Stimulated activated CD8-positive, alpha-beta memory T cell treated with anti-CD3 and anti-CD28 coated beads, Interleukin-4, amount 100 ng/mL, for 24 hours (primary cell): Measurements from ENCODE around the gene B3GALNT1.
"Not testable (repeated sequence)": the region's sequence is repeated elsewhere in the genome, so short reads cannot be mapped to it uniquely, and the experiment has no call there.

Experiments used
- DNase-seq: peaks from one replicate; pipeline ENCODE4 v3.0.0-alpha.2; 2020; ENCODE audit warnings: low read depth

B3GALNT1 gene

DNA sequence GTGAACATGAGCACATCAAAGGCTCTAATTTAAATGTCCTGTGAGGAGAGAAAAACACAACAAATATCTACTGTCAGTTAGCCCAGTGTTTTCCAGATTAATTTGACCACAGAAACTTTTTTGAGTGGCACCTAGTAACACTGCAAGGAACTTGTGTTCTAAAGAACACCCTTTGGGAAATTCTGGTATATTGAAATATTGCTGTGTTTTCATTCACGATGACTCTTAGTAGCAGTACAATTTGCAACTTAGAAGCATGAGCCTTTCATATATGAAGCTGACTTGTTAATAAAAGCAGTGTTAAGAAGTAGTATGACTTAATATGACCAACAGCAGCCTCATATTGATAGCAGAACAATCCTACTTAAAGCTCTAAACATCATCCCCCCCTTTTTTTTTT, 32.0 kb downstream of the B3GALNT1 start:
- no peak for DNase-seq

DNA sequence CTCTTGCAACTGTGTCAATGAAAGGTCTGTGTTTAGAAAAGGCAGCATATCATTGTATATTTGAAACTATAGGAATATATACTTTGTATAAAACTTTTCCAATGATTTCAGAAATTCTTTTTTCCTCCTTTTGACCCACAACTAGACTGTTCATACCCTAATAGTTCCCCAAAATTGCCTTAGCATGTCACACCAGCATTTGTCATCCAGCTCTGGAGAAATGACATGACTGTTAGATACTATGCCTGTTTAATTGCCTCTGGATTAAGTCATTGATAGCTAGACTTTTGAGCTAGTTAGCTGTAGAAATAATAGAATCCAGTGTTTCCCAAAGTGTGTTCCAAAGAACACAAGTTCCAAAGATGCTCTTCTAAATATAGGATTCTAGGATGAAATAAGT, 32.4 kb downstream of the B3GALNT1 start:
- DNase-seq = no peak

DNA sequence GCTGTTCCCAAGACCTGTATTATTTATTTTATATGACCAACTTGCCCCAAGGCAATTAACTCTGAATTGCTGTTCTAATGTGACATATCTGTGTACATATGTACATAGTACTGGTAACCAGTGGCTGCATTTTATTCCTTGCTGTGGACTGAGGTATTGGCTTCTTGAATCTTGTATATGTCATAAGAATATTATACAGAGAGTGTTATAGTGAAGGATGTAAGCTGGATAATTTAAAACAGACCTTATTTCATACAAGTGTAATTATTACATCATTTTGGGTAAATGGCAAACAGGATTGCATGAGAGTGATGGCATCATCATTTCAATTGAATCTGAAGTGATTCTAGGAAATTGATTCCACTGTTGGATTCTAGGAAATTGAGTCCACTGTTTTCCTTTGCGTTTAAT, 32.9 kb downstream of the B3GALNT1 start:
- no peak for DNase-seq

DNA sequence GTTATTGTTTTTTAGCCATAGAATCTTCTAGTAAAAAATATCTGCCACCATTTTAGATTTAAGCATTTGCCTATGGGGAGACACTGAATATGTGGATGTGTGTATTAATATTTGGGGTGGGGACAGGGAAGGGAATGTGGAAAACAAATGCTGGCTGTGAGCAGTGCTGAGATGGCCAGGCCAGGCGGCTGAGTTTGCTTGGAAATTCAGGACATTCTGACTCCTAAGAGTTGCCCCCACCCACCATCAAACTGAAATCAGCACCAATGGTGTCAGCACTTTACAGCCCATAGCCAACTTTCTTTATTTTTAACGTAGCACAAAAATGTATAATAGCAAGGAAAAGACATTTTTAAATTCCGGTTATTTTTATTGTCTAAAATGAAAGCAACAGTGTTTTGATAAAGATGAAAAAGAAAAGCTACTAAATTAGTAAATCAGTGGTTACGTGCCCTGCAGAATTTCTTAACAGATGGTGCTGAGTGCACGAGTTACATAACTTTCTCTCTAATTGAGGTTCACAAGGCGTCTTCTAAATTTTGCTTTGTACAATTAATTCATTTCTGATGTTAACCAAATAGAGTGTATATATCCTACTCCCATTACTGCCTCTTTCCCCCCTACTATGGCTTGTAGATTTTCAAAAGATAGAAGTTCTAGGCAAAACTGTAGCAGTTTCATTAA, 34.0 kb downstream of the B3GALNT1 start:
- no peak for DNase-seq

DNA sequence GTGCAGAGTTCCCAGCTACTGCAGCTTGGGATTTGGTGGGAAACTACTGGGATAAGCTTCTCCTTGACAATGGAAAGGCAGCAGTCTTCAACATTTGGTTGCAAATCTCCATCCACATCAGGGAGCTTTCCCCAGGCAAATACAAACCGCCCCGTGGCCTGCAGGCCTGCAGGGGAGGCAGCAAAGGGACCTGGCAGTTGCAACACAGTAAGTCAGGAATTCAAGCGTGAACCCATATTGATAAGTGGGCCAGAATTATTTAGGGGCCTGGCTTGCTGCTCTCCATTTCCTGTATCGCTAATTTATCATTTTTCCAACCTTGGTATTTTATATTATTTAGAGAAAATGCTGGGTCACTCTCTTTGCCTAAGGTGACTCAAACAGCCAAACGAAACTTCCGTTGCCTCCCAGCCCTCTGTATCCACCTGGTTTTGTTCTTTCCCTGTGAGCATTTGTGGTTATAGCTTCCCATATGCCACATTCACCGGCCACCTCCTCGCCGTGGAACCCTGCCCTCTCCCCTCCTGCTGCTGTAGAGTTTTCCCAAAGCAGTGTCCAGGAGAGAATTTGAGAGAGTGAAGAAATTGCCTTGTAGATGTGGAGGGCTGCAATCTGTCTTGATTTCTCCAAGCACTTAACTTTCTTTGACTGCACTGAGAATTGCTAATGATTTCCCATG, 34.8 kb downstream of the B3GALNT1 start:
- DNase-seq = no peak

DNA sequence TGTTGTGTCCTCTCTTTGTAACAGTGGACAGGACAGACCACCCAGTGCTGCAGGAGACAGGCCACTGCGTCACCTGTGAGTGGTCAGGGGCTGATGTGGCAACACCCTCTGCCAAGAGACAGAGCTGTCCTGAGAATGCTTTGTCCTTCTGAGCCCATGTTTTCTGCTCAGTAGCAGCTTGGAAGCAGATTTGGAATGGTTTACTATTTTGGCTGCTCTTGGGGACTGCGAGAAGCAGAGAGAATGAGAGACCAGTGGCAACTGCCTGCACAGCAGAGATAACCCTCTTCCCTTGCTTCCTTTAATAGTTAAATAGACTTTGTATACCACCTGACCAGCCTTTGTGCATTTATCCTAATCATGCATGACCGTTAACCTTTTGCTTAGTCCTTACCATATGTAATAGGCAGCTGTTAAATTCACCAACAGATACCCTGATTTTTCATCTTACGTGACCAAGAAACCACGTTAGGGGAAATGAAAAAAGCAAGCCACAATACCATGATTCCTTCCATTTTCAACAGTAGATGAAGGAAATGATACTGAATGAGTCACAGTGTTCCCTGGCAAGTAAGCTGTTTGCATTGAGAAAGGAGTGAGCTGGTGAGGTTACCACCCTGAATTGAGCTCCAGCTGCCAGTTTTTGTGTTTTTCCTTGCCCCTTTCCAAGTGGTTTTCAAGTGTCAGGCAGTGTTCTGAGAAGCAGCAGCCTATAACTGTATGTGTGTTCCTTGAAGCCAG, 35.5 kb downstream of the B3GALNT1 start:
- DNase-seq = no peak

DNA sequence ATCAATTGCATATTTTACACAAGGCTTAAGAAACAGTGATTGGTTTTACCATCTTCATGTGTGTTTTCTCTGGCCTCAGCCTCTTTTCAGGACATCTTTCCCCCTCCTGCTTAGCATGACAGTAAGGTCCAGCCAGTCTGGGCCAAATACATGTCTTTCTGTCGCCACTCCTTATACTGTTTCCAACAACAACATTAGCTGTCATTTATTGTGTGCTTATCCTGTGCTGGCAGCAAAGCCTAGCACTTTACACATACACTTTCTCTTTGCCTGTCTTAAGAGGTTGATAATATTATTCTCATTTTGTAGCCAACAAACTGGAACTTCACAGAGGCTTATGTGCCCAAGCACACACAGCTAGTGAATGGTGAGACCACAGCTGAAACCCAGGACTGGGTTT, 37.8 kb downstream of the B3GALNT1 start:
- no peak for DNase-seq

DNA sequence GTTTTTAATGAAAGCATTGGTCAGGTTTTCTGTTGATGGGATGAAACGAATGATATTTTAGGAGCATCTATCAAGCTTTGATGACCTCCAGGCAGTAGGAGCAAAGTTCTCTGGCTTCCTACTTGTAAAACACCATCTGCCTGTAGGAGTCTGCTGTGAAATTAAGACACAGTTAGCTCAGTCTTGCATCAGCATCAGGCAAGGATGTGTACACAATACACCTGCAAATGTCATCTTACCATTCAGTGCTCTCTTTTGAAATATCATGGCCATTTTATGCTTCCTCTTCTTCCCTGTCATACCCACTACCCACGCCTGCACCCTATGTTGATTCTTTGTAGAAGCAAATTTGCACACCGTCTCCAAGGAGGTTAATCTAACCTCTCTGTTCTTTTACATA, 38.2 kb downstream of the B3GALNT1 start:
- DNase-seq = no peak

DNA sequence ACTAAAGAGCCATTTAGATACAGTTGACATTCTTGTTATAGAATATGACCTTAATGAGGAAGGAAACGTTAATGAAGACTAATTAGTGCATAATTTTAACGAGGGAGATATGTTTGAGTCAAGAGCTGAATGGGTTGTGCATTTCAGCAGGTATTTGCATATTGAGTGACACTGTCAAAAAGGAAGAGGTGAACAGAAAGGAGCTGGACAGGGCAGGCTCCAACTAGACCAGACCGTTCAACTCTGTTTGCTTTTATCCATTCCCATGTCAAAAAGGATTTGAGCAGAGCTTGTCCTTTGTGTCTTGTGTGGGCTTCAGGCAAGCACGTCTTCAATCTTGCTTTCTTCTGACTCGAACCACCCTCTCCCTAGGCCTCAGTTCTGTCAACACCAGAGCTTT, 40.7 kb downstream of the B3GALNT1 start:
- no peak for DNase-seq

DNA sequence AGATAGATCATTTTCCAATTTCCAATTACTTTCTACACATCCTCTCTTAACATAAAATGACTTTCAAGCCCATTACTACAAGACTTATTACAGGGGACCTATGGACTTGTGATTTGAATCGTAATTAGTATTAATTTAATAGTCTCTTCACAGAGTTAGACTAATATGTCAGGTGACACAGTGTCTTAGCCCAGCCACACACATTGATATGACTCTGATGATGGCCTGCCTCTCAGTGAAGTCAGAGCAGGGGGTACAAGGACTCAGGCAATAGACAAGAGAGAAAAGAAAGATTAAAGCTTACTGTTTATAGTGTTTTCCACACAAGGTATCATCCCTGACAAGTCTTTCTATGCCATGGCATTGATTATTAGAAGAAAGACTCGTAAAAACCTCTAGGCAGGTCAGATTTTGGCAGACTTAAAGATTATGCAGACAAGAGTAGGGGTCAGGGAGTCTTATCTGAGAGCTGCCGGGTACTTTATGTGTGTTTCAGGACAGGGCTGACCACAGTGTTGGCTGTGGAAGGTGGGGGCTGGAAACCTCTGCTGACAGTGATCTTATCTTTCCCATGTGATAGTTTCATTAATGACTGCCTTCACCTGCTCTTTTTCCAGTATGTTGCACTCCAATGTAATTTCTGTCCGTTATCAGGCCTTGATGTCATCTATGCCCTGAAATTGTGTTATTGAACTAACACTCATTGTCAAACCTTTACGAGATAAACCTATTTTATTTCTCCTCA, 50.1 kb downstream of the B3GALNT1 start:
- DNase-seq = no peak

DNA sequence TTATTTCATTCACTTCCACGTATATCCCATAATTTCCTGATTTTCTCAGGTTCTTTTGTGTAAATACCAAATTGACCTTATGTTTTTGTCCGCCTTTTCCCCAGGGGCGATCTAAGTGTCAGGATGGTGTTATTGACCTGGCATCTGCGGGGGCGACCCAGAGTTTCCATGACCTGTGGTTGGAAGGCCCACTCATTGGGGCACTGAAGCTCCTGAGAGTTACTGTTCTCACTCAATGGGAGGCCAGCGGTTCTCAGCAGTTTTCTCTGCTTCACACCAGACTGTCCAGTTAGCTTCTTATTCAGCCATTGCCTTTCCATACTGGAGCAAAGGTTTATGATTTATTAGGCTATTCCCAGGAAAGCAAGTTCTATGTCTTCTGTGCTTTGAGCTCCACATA, 53.3 kb downstream of the B3GALNT1 start:
- DNase-seq = no peak

DNA sequence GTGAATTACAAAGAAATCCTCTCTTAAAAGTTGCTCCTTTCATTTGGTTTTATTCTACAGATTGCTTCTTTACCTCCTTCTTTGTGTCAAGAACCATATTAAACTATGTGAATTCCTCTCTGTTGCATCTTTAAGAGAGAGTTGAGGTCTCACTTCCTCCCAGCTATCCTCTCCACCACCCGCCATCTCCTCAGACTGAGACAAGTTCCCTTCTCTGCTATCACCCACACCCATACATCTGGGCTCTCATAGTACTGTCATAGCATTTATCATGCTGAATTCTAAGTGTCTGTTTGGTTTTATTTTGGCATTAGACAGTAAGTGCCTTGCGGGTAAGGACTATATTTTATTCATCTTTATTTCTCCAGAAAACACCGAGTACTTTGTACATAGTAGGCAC, 54.2 kb downstream of the B3GALNT1 start:
- no peak for DNase-seq

DNA sequence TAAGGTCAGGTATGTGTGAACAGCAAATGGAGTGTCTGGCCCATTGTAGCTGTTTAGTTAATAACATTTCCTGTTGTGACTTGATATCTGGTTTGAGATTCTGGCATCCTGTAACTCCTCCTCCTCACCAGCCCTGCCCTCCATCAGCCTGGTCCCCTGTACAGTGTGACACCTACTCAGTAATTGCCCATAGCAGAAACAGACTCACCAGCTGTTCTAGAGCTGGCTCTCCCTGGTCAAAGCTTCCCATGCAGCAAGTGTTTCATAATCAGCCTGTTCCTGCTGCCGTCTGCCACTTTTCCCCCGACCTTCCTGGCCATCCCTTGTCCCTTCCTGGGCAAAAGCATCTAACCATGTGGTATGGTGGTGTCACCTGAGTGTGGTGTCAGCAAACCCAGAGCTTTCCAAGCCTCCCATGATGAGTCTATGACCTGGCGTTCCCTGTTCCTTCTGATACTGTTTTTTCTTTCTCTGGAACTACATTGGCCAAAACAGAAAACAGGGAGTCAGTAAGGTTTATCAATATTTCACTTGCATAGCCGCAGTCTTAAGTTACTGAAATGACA, 55.4 kb downstream of the B3GALNT1 start:
- DNase-seq = no peak

DNA sequence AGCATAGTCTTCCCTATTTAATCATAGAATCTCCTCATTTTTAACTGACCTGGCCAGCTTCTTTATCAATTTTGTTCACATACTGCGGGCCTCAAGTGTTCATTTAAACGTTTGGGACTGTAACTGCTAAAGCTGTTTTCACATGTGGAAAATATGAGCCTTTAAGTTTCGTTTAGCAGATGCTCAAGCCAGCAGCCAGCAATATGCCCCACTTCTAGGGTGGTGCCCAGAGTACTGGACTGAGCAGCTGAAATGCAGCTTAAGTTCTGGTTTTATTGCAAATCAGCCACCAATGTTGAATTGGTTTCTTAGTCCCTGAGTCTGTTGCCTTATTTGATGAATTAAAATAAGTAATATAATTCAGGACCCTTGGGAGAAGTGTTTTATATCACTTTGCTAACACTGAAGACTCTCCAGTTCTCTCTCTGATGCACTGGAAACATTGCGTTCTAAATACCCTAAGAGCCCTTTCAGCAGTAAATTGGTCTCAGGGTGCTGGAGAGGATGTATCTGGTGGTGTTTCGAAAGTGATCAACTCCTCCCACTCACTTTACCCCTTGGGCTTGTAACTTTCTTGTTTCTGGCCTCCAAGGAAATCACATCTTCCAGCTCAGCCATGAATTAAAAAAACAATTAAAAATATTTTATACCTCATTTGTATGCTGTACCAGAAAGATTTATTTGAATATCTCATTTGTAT, 61.7 kb downstream of the B3GALNT1 start:
- no peak for DNase-seq

DNA sequence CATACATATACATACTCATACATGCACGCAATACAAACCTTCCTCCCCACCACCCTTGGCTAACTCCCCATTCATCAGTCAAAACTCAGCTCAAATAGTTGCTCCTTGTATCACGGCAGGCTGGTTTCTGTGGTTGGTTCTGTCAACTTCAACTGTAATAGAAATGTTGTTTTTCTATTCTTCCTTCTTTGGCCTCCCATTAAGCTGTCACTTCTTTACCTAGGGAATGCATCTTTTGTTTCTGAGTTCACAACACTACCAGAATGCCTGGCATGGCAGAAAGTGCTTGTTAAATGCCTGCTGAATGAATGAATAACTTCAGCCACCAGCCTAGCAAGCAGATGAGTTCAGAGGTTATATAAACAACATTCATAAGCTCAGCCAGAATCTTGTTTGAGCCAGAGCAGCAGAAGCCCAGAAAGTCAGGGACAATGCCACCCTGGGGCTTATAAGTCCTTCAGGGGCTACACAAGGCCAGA, 63.1 kb downstream of the B3GALNT1 start:
- DNase-seq = no peak

DNA sequence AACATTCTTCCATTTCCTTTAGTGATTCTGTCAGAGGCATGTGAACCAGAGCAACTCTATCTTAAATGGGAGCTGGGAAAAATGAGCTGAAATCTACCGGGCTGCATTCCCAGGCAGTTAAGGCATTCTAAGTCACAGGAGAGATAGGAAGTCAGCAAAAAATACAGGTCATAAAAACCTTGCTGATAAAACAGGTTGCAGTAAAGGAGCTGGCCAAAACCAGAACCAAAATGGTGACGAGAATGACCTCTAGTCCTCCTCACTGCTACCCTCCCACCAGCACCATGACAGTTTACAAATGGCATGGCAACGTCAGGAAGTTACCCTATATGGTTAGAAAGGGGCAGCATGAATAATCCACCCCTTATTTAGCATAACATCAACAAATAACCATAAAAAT, 66.4 kb downstream of the B3GALNT1 start:
- no peak for DNase-seq

DNA sequence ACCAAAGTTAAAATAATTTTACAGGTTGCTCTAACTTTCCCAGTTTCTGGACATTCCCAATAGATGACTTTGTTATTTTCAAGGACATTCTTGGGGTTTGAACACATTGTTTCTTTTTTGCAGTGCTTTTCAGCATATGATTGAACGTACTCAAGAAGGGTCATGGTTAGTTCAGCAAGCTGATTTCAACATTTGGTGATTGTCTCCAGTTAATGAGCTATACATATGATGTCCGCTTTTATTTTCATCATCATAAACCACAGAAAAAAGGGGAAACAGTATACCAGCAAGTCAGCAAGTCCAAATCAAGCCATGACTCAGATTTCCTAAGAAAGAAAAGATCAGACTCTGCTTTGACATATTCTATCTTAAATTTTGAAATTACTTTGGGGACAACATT, 69.4 kb downstream of the B3GALNT1 start:
- DNase-seq = no peak

DNA sequence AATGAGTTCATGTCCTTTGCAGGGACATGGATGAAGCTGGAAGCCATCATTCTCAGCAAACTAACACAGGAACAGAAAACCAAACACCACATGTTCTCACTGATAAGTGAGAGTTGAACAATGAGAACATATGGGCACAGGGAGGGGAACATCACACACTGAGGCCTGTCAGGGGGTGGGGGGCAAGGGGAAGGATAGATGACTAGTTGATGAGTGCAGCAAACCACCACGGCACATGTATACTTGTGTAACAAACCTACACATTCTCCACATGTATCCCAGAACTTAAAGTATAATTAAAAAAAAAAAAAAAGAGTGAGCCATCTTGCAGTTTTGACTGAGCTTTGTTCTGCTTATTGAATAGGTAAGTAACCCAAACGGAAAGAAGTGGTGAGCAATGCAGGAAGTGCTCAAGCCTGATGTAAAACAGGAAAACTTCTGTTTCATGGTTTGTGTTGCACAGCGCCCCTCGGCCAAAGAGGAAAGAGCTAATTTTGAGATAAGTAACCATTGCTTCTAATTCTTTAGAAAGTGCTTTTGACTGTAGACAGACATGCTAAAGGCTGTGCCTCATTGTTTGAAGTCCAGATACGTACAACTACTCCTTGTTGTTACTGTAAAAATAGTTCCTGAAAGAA, 70.1 kb downstream of the B3GALNT1 start:
- not testable (repeated sequence) for DNase-seq
